NCI-H2081 treated with DMSO at 0.1 percent for 48 hours (cell line): ENCODE data around the gene CDH15.
"Not testable (repeated sequence)": the region's sequence is repeated elsewhere in the genome, so short reads cannot be mapped to it uniquely, and the experiment has no call there.

Experiments
- DNase-seq: peaks from one replicate; lab custom pipeline; 2025; lab: John Stamatoyannopoulos, UW

The CDH15 gene

DNA sequence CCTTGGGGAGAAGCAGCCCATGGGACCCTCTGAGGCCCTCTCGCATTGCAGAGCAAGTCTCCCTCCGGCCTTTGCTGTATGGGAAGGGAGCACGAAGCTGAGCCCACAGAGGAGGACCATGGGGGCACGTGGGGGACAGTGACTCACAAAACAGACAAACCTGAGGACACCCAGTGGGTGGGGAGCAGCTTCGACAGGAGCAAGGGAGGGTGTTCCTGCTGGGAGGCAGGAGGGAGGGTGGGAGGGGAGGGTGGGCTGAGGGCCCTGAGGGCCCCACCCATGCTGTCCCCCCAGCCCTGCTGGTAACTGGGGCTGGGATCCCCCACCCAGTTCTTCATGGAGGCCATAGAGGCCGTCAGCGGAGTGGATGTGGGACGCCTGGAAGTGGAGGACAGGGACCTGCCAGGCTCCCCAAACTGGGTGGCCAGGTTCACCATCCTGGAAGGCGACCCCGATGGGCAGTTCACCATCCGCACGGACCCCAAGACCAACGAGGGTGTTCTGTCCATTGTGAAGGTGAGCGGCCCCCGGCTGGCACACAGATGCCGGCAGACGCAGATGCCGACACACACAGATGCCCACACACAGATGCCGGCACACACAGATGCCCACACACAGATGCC lies 16.3 kb downstream of the CDH15 start:
- DNase-seq = no peak

DNA sequence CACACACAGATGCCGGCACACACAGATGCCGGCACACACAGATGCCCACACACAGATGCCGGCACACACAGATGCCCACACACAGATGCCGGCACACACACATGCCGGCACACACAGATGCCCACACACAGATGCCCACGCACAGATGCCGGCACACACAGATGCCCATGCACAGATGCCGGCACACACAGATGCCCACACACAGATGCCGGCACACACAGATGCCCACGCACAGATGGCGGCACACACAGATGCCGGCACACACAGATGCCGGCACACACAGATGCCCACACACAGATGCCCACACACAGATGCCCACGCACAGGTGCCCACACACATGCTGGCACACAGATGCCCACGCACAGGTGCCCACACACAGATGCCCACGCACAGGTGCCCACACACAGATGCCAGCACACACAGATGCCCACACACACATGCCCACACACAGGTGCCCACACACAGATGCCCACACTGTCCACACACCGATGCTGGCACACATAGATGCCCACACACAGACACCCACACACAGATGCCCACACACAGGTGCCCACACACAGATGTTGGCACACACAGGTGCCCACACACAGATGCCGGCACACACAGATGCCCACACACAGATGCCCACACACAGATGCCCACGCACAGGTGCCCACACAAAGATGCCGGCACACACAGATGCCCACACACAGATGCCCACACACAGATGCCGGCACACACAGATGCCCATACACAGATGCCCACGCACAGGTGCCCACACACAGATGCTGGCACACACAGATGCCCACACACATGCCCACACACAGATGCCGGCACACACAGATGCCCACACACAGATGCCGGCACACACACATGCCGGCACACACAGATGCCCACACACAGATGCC lies 17.2 kb downstream of the CDH15 start:
- DNase-seq = not testable (repeated sequence)

DNA sequence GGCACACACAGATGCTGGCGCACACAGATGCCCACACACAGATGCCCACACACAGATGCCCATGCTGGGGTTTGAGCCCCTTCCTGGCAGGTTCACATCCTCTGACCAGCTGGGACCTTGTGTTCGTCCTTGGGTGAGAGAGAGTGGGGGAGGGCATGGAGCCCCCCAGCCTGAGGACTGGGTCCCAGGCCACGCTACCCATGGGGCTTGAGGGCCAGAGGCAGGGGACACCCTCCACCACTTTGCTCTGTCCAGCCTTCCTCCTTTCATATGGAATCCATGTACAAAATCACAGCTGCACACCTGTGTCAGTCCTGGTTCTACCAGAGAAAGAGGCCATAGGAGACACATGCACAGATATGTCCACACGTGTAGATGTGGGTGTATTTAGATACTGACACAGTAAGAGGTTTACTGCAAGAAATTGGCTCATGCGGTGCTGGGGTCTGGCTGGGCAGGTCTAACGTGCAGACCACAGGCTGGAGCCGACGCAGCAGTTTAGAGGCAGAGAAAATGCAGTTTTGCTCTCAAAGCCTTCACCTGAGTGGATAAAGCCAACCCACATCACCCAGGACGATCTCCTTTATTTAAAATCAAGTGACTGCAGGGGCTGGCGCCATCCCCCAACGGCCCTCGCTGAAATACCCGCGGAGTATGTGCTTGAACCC lies 17.9 kb downstream of the CDH15 start:
- DNase-seq = no peak

DNA sequence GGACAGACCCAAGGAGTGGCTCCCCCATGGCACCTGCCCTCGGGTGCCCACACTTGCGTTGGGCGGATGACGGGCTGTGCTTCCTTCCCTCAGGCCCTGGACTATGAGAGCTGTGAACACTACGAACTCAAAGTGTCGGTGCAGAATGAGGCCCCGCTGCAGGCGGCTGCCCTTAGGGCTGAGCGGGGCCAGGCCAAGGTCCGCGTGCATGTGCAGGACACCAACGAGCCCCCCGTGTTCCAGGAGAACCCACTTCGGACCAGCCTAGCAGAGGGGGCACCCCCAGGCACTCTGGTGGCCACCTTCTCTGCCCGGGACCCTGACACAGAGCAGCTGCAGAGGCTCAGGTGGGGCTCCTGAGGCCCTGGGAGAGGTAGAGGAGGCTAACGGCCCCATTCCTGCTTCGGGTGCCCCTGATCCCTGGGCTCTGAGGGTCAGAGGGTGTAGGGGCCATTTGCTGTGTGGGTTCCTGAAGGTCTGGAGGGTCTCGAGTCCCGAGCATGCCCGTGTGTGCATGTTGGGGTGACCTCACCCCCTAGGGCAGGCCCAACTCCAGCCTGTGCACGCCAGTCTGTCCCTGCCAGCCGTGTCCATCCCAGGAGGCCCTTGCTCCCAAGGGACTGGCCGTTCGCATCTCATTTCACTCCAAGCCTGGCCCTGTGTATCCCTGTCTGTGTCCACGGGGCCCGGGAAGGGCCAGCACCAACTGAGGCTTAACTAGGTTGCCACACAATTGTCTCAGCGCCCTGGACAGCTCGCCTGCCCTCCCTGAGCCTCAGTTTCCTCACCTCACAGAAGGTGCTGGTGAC lies 18.8 kb downstream of the CDH15 start:
- DNase-seq = no peak

DNA sequence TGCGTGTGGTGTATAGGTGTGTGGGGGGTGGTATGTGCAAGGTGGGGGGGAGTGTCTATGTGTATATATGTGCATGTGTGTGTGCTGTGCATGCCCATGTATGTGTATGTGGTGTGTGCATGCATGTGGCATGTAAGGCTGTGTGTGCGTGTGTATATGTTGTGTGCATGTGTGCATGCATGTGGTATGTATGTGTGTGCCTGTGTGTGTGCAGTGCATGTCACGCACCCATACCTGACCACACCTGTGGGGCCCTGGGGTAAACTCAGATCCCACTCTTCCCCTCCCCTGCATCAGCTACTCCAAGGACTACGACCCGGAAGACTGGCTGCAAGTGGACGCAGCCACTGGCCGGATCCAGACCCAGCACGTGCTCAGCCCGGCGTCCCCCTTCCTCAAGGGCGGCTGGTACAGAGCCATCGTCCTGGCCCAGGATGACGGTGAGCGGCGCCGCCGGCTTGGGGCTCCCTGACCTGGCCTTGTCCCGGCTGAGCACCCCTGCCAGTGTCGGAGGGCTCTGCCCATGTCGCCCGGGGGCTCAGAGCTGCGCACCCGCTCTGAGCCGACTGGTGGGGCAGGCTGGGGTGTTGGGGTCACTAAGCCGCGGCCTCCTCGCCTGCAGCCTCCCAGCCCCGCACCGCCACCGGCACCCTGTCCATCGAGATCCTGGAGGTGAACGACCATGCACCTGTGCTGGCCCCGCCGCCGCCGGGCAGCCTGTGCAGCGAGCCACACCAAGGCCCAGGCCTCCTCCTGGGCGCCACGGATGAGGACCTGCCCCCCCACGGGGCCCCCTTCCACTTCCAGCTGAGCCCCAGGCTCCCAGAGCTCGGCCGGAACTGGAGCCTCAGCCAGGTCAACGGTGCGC lies 19.7 kb downstream of the CDH15 start:
- no peak for DNase-seq

DNA sequence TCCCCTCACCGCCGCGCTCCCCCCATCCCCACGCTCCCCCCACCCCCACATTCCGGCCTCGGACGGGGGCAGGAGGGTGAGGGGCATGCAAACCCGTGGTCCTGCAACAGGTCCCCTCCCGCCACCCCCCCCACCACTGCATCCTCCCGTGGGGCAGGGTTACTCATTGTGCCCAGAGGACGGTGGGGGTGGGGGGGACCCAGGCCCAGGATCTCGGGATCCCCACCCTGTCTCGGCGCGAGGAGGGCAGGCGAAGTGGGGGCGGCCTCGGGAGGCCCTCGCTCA lies 20.3 kb downstream of the CDH15 start:
- no peak for DNase-seq

DNA sequence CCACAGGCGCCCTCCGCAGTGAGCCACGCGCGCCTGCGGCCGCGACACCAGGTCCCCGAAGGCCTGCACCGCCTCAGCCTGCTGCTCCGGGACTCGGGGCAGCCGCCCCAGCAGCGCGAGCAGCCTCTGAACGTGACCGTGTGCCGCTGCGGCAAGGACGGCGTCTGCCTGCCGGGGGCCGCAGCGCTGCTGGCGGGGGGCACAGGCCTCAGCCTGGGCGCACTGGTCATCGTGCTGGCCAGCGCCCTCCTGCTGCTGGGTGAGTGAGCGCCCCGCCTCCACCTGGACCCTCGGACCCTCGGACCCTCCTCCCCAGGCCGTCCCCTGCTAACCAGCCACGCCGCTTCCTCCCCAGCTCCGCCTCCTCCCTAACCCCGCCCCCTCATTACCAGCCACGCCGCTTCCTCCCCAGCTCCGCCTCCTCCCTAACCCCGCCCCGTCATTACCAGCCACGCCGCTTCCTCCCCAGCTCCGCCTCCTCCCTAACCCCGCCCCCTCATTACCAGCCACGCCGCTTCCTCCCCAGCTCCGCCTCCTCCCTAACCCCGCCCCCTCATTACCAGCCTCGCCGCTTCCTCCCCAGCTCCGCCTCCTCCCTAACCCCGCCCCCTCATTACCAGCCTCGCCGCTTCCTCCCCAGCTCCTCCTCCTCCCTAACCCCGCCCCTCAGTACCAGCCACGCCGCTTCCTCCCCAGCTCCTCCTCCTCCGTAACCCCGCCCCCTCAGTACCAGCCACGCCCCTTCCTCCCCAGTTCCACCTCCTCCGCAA lies 20.8 kb downstream of the CDH15 start:
- DNase-seq = not testable (repeated sequence)

DNA sequence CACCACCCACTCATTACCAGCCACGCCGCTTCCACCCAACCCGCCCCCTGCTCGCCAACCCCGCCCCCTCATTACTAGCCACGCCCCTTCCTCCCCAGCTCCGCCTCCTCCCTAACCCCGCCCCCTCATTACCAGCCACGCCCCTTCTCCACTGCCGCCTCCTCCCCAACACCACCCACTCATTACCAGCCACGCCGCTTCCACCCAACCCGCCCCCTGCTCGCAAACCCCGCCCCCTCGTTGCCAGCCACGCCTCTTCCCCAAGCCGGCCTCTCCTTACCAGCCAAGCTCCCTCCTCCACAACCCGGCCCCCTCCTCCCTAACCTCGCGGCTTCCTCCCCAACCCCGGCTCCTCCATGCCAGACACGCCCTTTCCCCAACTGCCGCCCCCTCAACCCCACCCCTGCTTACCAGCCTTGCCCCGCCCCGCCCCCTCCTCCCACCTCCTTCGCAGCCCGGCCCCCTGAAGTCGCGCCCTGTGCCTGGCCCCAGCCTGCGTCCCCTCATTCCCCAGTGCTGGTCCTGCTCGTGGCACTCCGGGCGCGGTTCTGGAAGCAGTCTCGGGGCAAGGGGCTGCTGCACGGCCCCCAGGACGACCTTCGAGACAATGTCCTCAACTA lies 21.5 kb downstream of the CDH15 start:
- no peak for DNase-seq

DNA sequence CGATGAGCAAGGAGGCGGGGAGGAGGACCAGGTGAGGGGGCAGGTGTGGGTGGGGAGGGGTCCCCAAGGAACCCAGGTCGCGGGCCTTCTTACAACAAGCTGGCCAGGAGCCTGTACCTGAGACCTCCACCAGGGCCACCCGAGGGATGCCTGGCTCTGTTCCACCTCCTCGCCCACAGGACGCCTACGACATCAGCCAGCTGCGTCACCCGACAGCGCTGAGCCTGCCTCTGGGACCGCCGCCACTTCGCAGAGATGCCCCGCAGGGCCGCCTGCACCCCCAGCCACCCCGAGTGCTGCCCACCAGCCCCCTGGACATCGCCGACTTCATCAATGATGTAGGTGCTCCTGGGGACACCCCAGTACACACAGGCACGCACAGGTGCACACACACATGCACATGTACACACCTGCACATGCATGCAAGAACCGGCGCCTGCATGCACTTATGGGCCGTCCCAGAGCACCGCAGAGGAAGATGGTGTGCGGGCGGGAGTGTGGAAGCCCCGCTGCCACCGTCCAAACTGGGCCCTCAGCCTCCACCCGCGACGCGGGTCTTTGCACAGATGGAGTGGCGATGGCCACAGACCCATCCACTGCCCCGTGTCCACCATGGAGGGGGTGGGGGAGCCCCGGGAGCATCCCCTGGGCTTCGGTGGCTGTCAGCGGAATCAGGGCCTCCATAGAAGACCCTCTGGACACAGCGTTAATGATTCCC lies 22.2 kb downstream of the CDH15 start:
- DNase-seq = no peak

DNA sequence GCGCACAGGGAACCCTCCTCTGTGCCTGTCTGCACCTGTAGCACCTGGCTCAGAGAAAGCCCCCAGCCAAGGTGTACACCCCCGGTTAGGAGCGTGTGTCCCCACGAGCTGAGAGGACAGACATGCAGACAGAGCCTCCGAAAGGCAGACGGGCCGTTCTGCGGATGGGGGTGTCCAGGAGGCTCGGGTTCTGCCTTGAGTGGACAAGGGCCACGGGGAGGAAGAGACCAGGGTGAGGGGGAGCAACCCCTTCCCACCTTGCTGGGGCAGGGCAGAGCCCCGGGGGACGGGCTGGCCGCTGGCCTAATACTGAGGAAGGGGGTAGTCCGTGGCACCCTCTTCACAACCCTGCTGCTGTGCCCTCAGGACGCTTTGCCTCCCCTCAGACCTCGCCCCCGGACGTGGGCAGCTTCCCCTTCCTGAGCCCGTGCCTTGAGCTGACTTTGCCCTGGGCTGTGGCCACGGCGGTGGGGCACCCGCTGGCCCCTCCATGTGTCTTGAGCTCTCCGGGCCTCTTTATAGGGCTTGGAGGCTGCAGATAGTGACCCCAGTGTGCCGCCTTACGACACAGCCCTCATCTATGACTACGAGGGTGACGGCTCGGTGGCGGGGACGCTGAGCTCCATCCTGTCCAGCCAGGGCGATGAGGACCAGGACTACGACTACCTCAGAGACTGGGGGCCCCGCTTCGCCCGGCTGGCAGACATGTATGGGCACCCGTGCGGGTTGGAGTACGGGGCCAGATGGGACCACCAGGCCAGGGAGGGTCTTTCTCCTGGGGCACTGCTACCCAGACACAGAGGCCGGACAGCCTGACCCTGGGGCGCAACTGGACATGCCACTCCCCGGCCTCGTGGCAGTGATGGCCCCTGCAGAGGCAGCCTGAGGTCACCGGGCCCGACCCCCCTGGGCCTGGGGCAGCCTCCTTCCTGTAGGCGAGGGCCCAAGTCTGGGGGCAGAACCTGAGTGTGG lies 23.1 kb downstream of the CDH15 start:
- DNase-seq = no peak

DNA sequence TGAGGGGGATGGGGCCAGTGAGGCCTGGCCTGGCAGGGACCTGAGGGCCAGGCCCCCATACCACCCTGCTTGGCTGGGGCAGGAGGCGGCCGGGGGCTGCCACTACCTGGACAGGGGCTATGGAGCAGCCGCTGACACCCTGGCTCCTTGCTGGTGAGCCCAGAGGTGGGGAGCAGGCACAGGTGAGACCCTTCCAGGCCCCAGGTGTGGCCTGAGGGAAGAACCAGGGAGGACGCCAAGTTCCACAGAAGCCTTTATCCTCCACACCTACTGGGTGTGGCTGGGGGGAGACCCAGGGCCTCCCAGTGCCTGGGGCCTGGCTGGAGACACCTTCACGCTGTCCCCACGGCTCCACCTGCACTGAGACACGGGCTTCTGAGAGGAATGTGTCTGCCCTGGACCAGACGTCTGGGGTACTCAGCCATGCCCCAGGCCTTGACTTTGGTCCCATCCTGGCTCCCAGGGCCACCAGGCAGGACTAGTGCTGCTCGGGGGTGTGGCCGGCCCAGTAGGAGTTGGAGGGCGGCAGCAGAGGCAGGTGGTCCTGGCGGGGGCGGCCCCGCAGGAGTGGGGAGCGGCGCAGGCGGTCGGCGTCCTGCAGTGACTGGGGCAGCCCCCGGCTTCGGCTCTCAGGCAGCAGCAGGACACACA lies 24.1 kb downstream of the CDH15 start:
- DNase-seq = no peak

DNA sequence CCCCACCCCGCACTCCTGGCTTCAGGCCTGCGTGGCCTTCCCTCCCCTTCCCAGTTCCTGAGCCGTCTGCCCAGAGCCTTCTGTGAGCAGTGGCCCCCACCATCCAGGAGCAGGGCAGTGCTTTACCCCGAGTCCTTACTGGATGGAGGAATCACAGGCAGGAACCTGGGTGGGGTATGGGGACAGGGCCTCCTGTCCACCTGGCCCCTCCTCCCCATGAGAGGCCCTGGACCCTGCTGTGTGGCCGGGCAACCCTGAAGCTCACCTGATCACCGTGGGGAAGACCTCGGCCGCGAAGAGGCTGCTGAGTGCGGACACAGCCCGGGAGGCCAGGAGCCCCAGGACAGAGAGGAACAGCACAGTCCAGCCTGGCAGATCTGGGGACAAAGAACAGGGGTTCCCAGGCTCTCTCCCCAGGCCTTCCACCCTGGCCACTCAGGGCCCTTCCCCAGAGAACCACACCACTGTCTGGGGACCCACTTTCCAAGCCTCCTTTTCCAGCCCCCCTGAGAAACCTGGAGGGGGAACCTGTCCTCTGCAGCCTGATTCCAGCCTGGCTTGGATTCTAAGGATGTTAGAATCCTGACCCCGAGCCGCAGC lies 25.6 kb downstream of the CDH15 start:
- no peak for DNase-seq

DNA sequence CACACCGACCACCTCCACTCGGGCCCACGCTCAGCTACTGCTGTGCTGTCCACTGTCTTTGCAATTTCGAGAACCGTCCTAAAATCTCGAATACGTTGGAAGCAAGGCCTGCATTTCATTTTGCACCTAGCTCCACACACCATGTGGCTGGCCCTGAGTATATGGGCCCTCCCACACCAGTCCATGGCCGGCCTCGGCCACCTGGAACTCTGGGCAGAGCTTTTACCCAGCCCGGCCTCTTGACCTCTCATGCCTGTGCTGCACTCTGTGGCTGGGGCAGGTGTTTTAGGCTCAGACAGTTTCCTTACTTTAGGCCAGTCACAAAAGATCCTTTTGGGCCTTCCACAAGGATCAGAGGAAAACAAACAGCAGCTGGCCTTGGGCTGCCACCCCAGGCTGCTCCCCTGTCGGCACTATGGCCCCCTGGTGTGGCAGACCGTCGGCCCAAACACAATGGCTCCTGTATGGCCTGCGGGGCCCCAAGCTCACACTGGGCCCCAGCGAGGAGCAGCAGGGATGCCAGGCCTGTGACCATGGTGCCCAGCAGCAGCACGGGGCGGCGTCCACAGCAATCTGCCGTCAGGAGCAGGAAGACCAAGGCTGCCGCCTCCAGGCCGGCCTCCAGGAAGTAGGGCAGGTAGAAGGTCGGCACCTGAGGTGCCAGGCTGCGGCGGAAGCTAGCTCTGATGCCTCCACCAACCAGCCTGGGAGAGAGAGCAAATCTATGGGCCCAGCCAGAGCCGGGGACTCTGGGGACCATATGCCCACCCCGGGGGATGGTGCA lies 26.3 kb downstream of the CDH15 start:
- no peak for DNase-seq

DNA sequence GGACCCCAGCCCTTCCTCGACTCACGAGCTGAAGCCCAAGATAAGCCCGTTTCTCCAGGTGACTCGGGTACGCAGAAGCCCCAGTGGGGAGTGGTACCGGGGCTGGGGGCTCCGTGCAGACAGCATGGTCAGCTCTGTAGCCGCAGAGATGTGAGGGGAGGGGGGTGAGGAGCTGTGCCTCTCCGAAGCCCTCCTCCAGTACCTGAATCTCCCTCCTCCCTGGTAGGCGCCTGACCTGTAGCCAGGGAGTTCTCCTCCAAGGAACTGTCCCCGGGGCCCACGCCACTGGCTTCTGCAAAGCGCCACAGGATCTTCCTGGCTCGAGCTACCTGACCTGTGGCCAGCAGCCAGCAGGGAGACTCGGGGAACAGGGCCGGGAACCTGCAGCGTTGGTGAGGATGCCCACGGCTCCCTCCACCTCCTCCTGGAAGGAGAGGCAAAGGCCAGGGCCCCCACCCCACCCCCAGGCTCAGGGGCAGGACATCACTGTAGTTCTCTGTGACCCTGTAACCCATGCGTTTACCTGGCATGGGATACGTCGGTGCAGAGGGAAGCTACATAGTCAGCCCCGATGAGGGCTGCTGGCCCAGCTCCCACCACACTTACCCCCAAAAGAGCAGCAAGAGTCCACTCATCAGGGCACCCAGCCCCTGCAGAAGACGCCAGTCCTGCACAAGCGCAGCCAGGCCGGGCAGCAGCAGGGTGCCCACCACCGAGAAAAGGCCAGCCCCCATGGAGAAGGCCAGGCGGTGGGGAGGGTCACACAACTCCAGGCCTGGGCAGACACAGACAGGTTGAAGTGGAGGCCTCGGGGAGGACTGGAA lies 27.1 kb downstream of the CDH15 start:
- DNase-seq = no peak

DNA sequence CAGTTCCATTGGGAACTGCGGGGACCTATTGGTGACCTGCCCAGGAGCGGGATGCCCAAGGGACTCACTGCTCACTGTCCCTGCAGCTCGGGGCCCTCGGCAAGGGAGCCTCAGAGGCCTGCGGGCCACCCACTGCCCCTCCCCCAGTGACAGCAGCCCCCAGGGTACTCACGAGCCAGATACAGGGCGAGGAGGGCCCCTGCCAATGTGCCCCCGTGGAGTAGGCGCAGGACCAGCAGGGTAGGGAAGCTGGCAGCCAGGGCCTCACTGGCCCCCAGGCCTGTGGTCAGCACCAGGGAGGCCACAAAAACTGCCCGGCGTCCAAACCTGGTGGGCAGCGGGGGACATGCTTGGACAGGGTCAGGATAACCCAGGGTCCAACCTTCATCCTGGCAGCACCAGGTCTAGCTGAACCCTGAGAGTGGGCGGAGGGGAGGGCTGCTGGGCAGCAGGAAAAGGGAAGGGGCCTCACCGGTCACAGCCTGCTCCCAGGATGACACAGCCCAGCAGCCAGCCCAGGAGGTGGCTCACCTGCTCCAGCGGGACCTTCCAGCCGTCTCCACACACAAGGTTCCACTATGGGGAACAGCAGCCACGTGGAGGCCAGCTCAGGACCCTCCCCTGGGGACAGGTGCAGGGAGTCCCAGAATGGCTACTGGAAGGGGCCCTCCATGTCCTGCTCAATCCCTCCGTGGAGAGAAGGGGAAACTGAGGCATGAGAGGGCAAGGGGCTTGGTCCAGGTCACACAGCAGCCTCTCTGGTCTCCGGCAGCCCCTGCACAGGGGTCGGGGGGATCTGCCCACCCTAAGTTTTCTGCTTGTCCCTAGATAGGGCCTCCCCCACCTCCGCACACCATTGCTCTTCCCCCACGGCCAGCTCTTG lies 27.9 kb downstream of the CDH15 start:
- no peak for DNase-seq
